Fibroblast of mammary gland (primary cell): ENCODE data around the gene FUT8.
"Not testable (repeated sequence)": the region's sequence is repeated elsewhere in the genome, so short reads cannot be mapped to it uniquely, and the experiment has no call there.

Experiments
- DNase-seq: peaks from one replicate; pipeline ENCODE4 v3.0.0-alpha.2; 2010; ENCODE audit warnings: low read depth
- H3K4me3 ChIP-seq: 2 replicates; pipeline ENCODE4 v1.5.1; 2011; ENCODE audit warnings: low read depth, mild to moderate bottlenecking, low read length, moderate library complexity; ENCODE audit not compliant: control insufficient read depth
- TF ChIP-seq, protein P1 (sequence below): conservative IDR thresholded peaks from 2 replicates; pipeline ENCODE4 v1.5.1; 2011; ENCODE audit warnings: low read depth, low read length, inconsistent platforms; ENCODE audit not compliant: control insufficient read depth, insufficient read depth

The FUT8 gene

DNA sequence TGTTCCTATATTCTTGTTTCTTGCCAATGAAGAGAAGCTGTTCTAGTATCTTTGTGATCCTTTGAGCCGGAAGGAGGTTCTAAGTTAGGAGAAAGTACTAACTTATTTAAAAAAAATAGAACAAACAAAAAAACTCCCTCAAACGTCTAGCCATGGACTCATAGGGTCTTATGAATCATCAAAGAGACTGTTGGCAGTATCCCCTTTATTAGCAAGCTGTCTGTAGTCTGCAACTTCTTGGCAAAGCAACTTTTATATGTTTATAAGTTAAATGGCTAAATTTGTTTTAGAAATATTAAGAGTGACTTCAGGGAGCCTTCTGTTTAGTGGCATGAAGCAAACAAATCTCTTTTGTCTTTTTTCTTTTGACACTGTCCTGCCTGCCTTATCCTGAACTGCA lies 291.9 kb downstream of the FUT8 start:
- peak; percentile 73 for DNase-seq
- H3K4me3 ChIP-seq = no peak overlapping the region
- TF ChIP-seq, protein P1, sequence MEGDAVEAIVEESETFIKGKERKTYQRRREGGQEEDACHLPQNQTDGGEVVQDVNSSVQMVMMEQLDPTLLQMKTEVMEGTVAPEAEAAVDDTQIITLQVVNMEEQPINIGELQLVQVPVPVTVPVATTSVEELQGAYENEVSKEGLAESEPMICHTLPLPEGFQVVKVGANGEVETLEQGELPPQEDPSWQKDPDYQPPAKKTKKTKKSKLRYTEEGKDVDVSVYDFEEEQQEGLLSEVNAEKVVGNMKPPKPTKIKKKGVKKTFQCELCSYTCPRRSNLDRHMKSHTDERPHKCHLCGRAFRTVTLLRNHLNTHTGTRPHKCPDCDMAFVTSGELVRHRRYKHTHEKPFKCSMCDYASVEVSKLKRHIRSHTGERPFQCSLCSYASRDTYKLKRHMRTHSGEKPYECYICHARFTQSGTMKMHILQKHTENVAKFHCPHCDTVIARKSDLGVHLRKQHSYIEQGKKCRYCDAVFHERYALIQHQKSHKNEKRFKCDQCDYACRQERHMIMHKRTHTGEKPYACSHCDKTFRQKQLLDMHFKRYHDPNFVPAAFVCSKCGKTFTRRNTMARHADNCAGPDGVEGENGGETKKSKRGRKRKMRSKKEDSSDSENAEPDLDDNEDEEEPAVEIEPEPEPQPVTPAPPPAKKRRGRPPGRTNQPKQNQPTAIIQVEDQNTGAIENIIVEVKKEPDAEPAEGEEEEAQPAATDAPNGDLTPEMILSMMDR = no peak

DNA sequence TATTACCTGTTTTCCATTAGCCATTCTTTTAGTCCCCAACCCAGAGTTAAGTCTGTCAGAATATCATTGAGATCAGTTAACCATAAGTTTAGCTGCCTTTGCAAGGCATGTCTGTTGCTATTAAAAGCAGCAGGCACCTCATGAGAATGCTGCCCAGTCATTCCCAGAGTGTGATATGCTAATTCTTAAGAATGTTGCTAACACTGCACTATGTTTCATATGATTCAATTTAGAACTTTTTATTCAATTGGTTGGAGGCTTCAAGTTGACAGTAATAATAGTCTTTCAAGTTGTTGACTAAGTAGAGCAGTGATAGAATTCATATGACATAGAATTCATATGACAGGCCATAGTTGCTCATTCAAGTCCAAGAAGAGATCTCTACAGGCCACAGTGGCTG lies 292.3 kb downstream of the FUT8 start:
- no peak for DNase-seq
- TF ChIP-seq, protein P1 = no peak
- no peak overlapping the region for H3K4me3 ChIP-seq

DNA sequence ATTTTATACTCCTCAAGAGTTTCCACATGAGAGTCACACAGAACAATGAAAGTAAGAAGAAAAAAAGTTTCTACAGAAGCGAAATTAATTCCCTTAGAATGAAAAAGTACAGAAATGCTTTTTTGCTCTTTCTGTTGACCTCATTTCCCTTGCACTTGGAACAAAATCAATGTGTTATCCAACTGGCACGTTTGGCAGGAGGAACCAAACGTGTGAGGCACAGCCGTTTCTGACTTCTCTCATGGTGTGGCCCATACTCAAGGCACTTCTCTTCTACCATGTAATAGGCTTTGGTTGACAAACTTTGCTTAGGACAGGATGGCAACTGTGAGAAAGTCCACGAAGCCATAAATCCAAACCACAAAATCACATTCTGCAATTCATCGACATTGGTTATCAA lies 297.0 kb downstream of the FUT8 start:
- TF ChIP-seq, protein P1 = no peak
- no peak overlapping the region for H3K4me3 ChIP-seq
- peak; percentile 12 for DNase-seq

DNA sequence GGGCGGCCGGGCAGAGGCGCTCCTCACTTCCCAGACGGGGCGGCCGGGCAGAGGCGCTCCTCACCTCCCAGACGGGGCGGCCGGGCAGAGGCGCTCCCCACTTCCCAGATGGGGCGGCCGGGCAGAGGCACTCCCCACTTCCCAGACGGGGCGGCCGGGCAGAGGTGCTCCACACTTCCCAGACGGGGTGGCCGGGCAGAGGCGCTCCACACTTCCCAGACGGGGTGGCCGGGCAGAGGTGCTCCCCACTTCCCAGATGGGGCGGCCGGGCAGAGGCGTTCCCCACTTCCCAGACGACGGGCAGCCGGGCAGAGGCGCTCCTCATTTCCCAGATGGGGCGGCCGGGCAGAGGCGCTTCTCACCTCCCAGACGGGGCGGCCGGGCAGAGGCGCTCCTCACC lies 304.3 kb downstream of the FUT8 start:
- not testable (repeated sequence) for H3K4me3 ChIP-seq, DNase-seq

DNA sequence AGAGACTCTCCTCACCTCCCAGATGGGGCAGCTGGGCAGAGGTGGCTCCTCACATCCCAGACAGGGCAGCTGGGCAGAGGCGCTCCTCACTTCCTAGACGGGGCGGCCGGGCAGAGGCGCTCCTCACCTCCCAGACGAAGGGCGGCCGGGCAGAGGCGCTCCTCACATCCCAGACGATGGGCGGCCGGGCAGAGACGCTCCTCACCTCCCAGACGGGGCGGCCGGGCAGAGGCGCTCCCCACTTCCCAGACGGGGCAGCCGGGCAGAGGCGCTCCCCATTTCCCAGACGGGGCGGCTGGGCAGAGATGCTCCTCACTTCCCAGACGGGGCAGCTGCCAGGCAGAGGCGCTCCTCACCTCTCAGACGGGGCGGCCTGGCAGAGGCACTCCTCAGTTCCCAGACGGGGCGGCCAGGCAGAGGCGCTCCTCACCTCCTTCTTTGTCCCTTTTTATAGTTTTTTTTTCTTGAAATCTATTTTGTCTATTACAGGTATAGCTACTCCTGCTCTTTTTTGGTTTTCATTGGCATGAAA lies 304.9 kb downstream of the FUT8 start:
- not testable (repeated sequence) for H3K4me3 ChIP-seq, DNase-seq

DNA sequence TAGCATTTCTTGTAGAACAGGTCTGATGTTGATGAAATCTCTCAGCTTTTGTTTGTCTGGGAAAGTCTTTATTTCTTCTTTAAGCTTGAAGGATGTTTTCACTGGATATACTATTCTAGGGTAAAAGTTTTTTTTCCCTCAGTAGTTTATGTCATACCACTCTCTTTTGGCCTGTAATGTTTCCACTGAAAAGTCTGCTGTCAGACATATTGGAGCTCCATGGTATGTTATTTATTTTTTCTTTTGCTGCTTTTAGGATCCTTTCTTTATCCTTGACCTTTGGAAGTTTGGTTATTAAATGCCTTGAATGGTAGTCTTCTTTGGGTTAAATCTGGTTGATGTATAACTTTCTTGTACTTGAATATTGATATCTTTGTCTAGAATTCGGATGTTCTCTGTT lies 306.1 kb downstream of the FUT8 start:
- DNase-seq = no peak
- TF ChIP-seq, protein P1 = no peak
- H3K4me3 ChIP-seq = no peak overlapping the region

DNA sequence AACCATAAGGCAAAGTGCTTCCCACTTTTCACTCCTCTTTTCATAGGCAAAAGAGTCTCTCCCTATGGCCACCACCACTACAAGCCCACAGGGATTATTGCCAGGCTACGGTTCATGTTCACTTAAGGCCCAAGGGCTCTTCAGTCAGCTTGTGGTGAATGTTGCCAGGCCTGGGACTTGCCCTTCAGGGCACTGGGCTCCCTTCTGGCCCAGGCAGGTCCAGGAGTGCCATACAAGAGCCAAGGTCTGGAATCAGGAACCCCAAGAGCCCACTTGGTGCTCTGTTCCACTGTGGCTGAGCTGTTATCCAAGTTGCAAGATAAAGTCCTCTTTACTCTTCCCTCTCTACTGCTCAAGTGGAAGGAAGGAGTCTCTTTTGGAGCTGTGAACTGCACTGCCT lies 307.6 kb downstream of the FUT8 start:
- no peak for DNase-seq
- TF ChIP-seq, protein P1 = no peak
- no peak overlapping the region for H3K4me3 ChIP-seq

DNA sequence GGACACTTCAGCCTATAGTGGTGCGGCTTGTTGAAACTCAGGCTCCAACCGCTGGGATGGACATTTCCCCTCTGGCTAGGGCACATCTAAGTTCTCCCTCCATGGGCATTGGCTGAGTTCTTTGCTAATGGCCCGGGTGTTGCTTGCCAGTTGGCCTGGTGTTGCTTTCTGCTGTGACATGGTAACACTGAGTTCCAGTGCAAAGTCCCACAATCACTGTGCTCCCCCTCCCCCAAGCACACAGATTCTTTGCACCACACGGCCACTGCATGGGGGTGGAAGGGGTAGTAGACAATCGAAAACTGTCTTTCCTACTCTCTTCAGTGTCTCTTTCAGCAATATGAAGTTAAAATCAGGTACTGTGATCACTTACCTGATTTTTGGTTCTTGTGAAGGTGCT lies 308.2 kb downstream of the FUT8 start:
- TF ChIP-seq, protein P1 = no peak
- H3K4me3 ChIP-seq = no peak overlapping the region
- DNase-seq = no peak
